ENCODE measurements around the gene SLC30A2.

SLC30A2 gene

DNA sequence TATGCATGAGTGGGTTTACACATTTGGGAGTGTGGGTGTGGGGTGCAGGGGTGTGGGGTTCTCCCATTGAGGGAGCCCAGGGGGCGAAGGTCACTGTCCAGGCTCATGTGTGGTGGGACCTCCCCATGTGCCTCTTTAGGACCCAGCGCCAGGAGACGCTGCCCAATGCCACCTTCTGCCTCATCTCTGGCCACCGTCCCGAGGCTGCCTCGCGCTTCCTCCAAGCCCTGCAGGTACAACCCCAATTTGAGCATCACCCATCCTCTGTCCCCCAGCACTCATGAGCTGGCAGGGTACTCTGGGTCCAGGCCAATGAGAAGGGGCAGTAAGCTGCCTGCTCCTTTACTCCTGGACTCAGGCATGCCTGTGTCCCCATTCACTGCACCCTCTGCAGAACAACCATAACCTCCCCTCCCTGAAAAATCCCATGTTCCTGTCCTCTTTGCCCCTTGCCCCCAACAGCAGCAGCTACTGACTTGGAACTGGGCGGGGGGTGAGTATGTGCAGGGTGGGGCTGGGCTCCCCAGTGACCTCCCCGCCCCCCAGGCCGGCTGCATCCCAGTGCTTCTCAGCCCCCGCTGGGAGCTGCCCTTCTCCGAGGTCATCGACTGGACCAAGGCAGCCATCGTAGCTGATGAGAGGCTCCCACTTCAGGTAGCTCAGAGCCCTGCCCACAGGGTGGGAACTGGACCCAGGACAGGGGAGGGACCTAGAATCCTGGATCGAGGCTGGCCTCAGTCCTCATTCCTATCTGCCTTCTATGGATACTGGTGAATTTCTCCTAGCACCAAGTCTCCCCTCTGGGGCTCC is 16.7 kb downstream of the SLC30A2 start:
- DNase-seq (ENCODE audit: low spot score in 2 of 2), result no peak
- Mint-ChIP-seq H3K27me3 (peaks cover 11% of the 10 kb centered on the region), H3K4me3 (no peak overlapping the region), H3K9me3 (no peaks in the 10 kb centered on the region), H3K4me1 (no peaks in the 10 kb centered on the region), H3K36me3 (no peaks in the 10 kb centered on the region), H3K27ac (no peak overlapping the region)
- ATAC-seq (ENCODE audit: low read depth), result no peak

- ATAC-seq (ENCODE audit: low read depth), result no peak
- Mint-ChIP-seq H3K4me1 (no peaks in the 10 kb centered on the region), H3K36me3 (no peaks in the 10 kb centered on the region), H3K4me3 (no peak overlapping the region), H3K27ac (no peak overlapping the region), H3K27me3 (peaks cover 8% of the 10 kb centered on the region), H3K9me3 (no peaks in the 10 kb centered on the region)
- DNase-seq (ENCODE audit: low spot score in 2 of 2), result no peak
Measured at GRCh38 chr1:26028490-26028980, 17.4 kb downstream of the SLC30A2 start.

DNA sequence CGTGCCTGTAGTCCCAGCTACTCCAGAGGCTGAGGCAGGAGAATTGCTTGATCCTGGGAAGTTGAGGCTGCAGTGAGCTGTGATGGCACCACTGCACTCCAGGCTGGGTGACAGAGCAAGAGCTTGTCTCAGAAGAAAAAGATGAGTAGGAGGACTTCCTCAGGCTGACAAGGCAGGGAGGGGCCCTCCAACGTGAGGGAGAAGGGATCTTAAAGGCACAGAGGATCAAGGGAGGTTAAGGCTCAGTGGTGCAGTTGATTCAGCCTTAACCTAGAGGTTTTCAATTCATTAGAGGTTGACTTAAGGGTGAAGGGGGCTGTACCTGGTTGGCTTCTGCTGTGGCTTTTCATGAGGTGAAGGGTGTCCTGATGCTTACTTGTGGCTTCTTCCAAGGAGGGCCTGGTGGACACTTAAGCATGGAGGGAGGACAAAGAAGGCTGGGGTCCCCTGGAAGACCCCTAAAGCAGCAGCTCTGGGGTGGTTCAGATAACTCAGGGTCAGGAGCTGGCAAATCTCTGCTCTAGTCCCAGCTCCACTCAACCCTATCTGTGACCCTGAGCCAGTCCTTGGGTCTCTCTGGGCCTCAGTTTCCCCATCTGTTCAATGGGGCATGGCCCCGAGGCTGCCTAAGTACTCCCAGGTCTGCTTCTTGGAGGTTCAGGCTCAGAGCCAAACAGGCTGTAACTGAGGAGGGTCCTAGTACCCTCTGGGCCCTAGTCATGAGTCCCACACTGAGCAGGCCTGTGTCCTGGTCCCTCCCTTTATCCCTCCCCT is 18.0 kb downstream of the SLC30A2 start:
- DNase-seq (ENCODE audit: low spot score in 2 of 2) (no peak), ATAC-seq (ENCODE audit: low read depth) (no peak)
- Mint-ChIP-seq H3K4me1 (no peaks in the 10 kb centered on the region), H3K36me3 (no peaks in the 10 kb centered on the region), H3K27ac (no peak overlapping the region), H3K27me3 (peaks cover 8% of the 10 kb centered on the region), H3K9me3 (no peaks in the 10 kb centered on the region), H3K4me3 (no peak overlapping the region)

DNA sequence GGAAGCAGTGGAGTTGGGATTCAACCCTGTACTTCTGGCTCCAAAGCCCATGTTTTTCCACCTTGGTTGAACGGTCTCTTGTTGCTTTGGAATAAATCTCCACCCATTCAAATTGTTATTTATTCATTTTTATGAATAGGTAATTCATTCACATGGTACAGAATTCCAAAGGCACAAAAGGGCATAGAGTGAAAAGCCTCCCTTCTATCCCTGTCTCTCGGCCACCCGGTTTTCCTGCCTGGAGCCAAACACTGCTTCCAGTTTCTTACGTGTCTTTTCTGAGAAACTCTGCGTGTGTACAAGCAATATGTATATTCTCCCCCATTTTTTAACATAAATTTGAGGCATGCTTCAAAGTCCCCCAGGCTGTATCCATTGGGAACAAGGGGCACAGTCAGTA is 20.4 kb downstream of the SLC30A2 start:
- no peak for ATAC-seq (ENCODE audit: low read depth)
- no peaks in the 10 kb centered on the region for H3K4me1 Mint-ChIP-seq
- DNase-seq (ENCODE audit: low spot score in 2 of 2), result no peak
- H3K36me3 Mint-ChIP-seq, result no peaks in the 10 kb centered on the region
- no peaks in the 10 kb centered on the region for H3K9me3 Mint-ChIP-seq
- H3K27me3 Mint-ChIP-seq, result peaks cover 9% of the 10 kb centered on the region
- H3K27ac Mint-ChIP-seq, result no peak overlapping the region
- no peak overlapping the region for H3K4me3 Mint-ChIP-seq

DNA sequence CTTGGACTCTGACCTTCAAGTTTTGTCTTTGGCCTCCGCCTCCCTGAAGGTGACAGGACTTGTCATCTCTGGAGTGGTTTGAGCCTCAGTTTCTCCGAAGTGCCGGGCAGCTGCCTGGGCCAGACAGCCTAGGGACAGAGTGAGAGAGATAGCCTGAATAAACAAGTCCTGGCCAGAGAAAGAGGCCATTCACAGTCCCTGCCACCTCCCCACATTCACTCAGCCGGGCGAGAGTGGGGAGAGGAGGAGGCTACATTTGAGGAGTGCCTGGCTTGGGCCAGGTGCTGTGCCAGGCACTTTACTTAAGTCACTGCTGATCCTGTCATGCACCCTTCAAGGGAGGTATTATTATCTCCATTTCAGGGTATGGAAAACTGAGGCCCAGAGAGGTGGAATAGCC is 20.9 kb downstream of the SLC30A2 start:
- ATAC-seq (ENCODE audit: low read depth), result no peak
- Mint-ChIP-seq H3K9me3 (no peaks in the 10 kb centered on the region), H3K27me3 (peaks cover 9% of the 10 kb centered on the region), H3K4me1 (no peaks in the 10 kb centered on the region), H3K27ac (no peak overlapping the region), H3K4me3 (no peak overlapping the region), H3K36me3 (no peaks in the 10 kb centered on the region)
- no peak for DNase-seq (ENCODE audit: low spot score in 2 of 2)

- peaks cover 6% of the 10 kb centered on the region for H3K27me3 Mint-ChIP-seq
- no peak for DNase-seq (ENCODE audit: low spot score in 2 of 2)
- no peak for ATAC-seq (ENCODE audit: low read depth)
- H3K36me3 Mint-ChIP-seq, result no peaks in the 10 kb centered on the region
- H3K27ac Mint-ChIP-seq, result no peak overlapping the region
- no peaks in the 10 kb centered on the region for H3K4me1 Mint-ChIP-seq
- H3K9me3 Mint-ChIP-seq, result no peaks in the 10 kb centered on the region
- no peak overlapping the region for H3K4me3 Mint-ChIP-seq
Measured at GRCh38 chr1:26023826-26024225, 22.1 kb downstream of the SLC30A2 start.

GRCh38 chr1:26023009-26023408 is 22.9 kb downstream of the SLC30A2 start:
- no peak for ATAC-seq (ENCODE audit: low read depth)
- Mint-ChIP-seq H3K27me3 (peaks cover 6% of the 10 kb centered on the region), H3K4me1 (no peaks in the 10 kb centered on the region)

DNA sequence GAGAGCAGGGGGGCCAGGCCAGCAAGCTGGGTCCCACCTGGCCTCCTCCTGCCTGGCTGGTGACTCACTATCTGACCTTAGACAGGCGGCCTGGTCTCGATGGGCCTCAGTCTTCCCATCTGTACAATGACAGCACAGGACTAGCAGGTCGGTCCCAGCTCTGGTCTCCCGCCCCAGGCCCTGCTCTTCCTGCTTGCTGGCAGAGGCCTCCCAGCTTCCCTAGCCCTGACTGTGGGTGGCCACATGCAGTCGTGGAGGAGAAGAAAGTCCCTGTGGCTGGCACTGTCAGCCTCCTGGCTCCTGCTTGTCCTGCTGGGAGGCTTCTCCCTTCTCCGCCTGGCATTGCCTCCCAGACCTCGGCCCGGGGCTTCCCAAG is 23.5 kb downstream of the SLC30A2 start:
- no peak for DNase-seq (ENCODE audit: low spot score in 2 of 2)
- Mint-ChIP-seq H3K27ac (no peak overlapping the region), H3K9me3 (no peaks in the 10 kb centered on the region), H3K27me3 (peaks cover 4% of the 10 kb centered on the region), H3K4me3 (no peak overlapping the region), H3K4me1 (no peaks in the 10 kb centered on the region), H3K36me3 (no peaks in the 10 kb centered on the region)
- ATAC-seq (ENCODE audit: low read depth), result no peak

More at GRCh38 chr1:26023009-26023408, 22.9 kb downstream of the SLC30A2 start:
- DNase-seq (ENCODE audit: low spot score in 2 of 2), result no peak
- no peak overlapping the region for H3K4me3 Mint-ChIP-seq
- no peaks in the 10 kb centered on the region for H3K9me3 Mint-ChIP-seq
- H3K27ac Mint-ChIP-seq, result no peak overlapping the region
- H3K36me3 Mint-ChIP-seq, result no peaks in the 10 kb centered on the region

- H3K27ac Mint-ChIP-seq, result no peak within 1 kb of the TSS
- no peak for ATAC-seq (ENCODE audit: low read depth)
Measured at GRCh38 chr1:26021647-26022403, 24.1 kb downstream of the SLC30A2 start, which contains the start of gene EXTL1. EXTL1 (plus strand) TSS chr1:26021775; CDS start chr1:26022647, 872 bp downstream.

GRCh38 chr1:26020941-26021646 is 24.8 kb downstream of the SLC30A2 start:
- DNase-seq (ENCODE audit: low spot score in 2 of 2), result no peak
- ATAC-seq (ENCODE audit: low read depth), result no peak
- Mint-ChIP-seq H3K36me3 (no peaks in the 10 kb centered on the region), H3K27ac (no peak overlapping the region), H3K4me3 (no peak overlapping the region), H3K9me3 (no peaks in the 10 kb centered on the region), H3K4me1 (no peaks in the 10 kb centered on the region), H3K27me3 (peaks cover 4% of the 10 kb centered on the region)

More at GRCh38 chr1:26021647-26022403, 24.1 kb downstream of the SLC30A2 start, which contains the start of gene EXTL1:
- Mint-ChIP-seq H3K4me3 (no peak within 1 kb of the TSS), H3K9me3 (no peaks in the 10 kb centered on the region), H3K4me1 (no peaks in the 10 kb centered on the region), H3K36me3 (no peaks in the 10 kb centered on the region), H3K27me3 (peaks cover 4% of the 10 kb centered on the region)
- no peak for DNase-seq (ENCODE audit: low spot score in 2 of 2)

DNA sequence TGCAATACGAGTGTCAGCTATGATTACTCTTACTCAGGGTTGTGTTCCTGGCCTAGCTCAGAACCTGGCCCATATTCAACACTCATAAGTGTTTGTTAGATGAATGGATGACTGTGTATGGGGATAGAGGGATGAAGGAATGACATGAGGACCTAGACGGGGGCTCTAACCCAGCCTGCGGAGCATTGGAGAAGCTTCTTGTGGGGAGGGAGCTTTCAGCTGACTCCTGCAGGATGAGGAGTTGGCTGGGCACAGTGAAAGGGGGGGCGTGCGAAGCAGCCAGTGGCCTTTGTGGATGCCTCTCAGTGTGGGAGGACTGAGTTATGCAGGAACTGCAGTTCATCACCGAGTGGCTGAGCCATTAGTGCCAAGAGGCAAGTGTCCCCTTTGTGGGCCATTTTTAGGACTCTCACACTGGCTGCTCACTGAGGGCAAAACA is 25.6 kb downstream of the SLC30A2 start:
- Mint-ChIP-seq H3K36me3 (no peaks in the 10 kb centered on the region), H3K27me3 (peaks cover 4% of the 10 kb centered on the region), H3K4me1 (no peaks in the 10 kb centered on the region), H3K9me3 (no peaks in the 10 kb centered on the region), H3K4me3 (no peak overlapping the region), H3K27ac (no peak overlapping the region)
- ATAC-seq (ENCODE audit: low read depth) (no peak), DNase-seq (ENCODE audit: low spot score in 2 of 2) (no peak)

DNA sequence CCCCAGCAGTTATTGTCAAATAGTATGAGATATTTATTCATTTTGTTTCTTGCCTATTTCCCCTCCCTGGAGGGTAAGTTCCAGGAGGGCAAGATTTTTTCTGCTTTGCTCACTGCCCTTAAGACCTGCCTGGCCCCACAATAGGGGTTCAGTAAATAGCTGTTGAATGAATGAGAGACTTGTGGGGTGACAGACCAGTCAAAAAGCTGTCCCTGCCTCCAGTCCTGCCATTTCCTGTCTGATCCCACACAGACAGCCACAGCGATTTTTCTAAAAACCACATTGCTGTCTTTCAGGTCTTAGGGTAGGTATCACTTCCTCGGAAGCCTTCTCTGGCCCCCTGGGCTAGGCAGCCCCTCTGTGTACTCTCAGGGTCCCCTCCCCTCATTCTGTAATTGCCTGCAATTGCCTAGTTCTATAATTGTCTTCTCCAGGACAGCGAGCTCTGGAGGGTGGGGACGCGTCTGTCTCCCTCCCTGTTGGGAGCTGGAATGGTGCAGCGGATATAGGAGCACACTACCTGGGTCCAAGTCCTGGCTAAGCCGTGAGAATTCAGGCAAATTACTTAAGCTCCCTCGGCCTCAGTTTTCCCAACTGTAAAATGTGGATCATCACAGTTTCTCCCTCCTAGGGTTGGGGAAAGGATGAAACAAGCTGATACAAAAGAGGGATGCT is 26.1 kb downstream of the SLC30A2 start:
- ATAC-seq (ENCODE audit: low read depth), result no peak
- Mint-ChIP-seq H3K4me1 (no peaks in the 10 kb centered on the region), H3K27ac (no peak overlapping the region)

DNA sequence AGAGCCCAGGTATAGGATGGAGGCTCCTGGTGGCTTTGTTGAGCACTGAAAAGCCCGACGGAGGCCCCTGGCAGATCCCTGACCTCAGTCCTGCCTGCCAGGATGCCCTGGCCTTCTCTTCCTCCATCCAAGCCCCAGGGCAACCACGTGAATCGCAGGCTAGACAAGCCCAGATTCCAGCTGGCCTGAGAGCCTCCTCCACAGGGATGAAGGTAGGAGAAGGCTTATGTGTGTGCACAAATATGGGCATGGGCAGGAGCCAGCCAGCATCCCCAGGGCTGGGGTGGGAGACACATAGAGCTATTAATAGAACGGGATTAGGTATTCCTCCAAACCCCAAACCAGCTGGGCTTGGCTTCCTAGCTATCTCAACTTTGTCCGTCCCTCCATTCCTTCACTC is 28.3 kb downstream of the SLC30A2 start:
- Mint-ChIP-seq H3K4me1 (no peaks in the 10 kb centered on the region), H3K9me3 (no peaks in the 10 kb centered on the region), H3K27ac (no peak overlapping the region), H3K4me3 (no peak overlapping the region), H3K36me3 (no peaks in the 10 kb centered on the region), H3K27me3 (peaks cover 4% of the 10 kb centered on the region)
- ATAC-seq (ENCODE audit: low read depth) (no peak), DNase-seq (ENCODE audit: low spot score in 2 of 2) (no peak)

More for the DNA sequence above, 26.1 kb downstream of the SLC30A2 start:
- DNase-seq (ENCODE audit: low spot score in 2 of 2), result no peak
- no peak overlapping the region for H3K4me3 Mint-ChIP-seq
- H3K27me3 Mint-ChIP-seq, result peaks cover 4% of the 10 kb centered on the region
- no peaks in the 10 kb centered on the region for H3K9me3 Mint-ChIP-seq
- H3K36me3 Mint-ChIP-seq, result no peaks in the 10 kb centered on the region

Data from memory B cell (primary cell).